ENCODE results near the gene KLF14.

KLF14 gene

GRCh38 chr7:130741331-130741995 is 7.5 kb upstream of the KLF14 start (continued):
- TF ChIP-seq ZBTB11 (tag by site-specific recombination; conservative IDR thresholded peaks at IDR 0.05; ENCODE audit: low read depth) (no peak), GLI2 (tag by site-specific recombination; IDR thresholded peaks at IDR 0.05; ENCODE audit: borderline replicate concordance, low read depth) (no peak), ZNF211 (tag by site-specific recombination; IDR thresholded peaks at IDR 0.05; ENCODE audit: low read depth) (no peak), ZNF169 (tag by site-specific recombination; IDR thresholded peaks at IDR 0.05) (no peak)

GRCh38 chr7:130740606-130741005 is 6.6 kb upstream of the KLF14 start:
- POLR2A ChIA-PET = no interaction called here
- H3K4me1 ChIP-seq (ENCODE audit: control insufficient read depth, insufficient read depth, low read length) = no peaks in the 10 kb centered on the region
- TF ChIP-seq ZNF518A (tag by site-specific recombination; conservative IDR thresholded peaks at IDR 0.05; ENCODE audit: low read depth) (no peak), ZNF843 (tag by site-specific recombination; IDR thresholded peaks at IDR 0.05) (no peak), ZNF530 (tag by site-specific recombination; IDR thresholded peaks at IDR 0.05; ENCODE audit: low read depth) (no peak), ZSCAN16 (tag by site-specific recombination; IDR thresholded peaks at IDR 0.05) (no peak), ZNF585B (tag by site-specific recombination; IDR thresholded peaks at IDR 0.05) (no peak), ZNF112 (tag by site-specific recombination; IDR thresholded peaks at IDR 0.05) (no peak)
- CTCF ChIA-PET = interaction anchor here (0.5 to 0.6 kb wide), 2 partner anchors 122 to 475 kb away, joined by 3 read pairs; no protein-coding TSS in a partner anchor
- H3K4me3 ChIP-seq (ENCODE audit: low read depth, low read length) = no peak overlapping the region
- no peaks in the 10 kb centered on the region for H3K9me3 ChIP-seq (ENCODE audit: control insufficient read depth, insufficient read depth, low read depth, low read length)
- no peaks in the 10 kb centered on the region for H3K36me3 ChIP-seq (ENCODE audit: control insufficient read depth in 2 of 2, insufficient read depth in 1 of 2, low read length in 2 of 2)
- H3K27ac ChIP-seq (ENCODE audit: extremely low read depth, low read depth, low read length) = no peak overlapping the region

DNA sequence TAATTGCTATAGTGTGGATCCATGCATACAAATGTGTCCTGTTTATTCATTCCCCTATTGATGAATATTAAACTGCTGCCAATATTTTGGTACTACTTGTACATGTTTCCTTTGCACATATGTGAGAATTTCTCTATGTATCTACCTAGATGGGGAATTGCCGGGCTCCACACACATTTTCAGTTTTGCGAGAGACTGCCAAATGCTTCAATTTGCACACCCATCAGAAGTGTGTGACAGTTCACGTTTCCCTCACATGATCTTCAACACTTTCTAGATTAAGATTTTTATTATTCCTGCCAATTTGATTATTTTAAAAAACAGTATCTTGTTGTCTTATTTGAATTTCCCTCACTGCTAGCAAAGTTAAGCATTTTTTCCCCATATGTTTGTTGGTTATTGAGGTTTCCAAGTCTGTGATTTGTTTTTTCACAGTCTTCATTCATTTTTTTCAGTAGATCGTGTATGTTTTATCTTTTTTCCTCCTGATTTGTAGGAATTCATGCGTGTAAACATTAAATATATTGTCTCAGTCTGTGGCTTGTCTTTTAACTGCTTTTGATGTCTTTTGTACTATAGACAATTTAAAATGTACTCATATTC is 2.4 kb upstream of the KLF14 start:
- Histone ChIP-seq H3K9me3 (ENCODE audit: control insufficient read depth, insufficient read depth, low read depth, low read length) (no peaks in the 10 kb centered on the region), H3K36me3 (ENCODE audit: control insufficient read depth in 2 of 2, insufficient read depth in 1 of 2, low read length in 2 of 2) (no peaks in the 10 kb centered on the region), H3K4me1 (ENCODE audit: control insufficient read depth, insufficient read depth, low read length) (no peaks in the 10 kb centered on the region), H3K4me3 (ENCODE audit: low read depth, low read length) (no peak overlapping the region), H3K27ac (ENCODE audit: extremely low read depth, low read depth, low read length) (no peak overlapping the region)
- ChIA-PET CTCF (no interaction called here), POLR2A (no interaction called here)
- TF ChIP-seq PRDM10 (tag by site-specific recombination; IDR thresholded peaks at IDR 0.05) (no peak), PATZ1 (tag by site-specific recombination; IDR thresholded peaks at IDR 0.05) (no peak), ZNF747 (tag by site-specific recombination; IDR thresholded peaks at IDR 0.05) (no peak), ZNF530 (tag by site-specific recombination; IDR thresholded peaks at IDR 0.05; ENCODE audit: low read depth) (no peak), HOXC10 (CRISPR knock-in tag; IDR thresholded peaks at IDR 0.05) (no peak), GLI2 (tag by site-specific recombination; IDR thresholded peaks at IDR 0.05; ENCODE audit: borderline replicate concordance, low read depth) (no peak)
- TF ChIP-seq, protein P1, sequence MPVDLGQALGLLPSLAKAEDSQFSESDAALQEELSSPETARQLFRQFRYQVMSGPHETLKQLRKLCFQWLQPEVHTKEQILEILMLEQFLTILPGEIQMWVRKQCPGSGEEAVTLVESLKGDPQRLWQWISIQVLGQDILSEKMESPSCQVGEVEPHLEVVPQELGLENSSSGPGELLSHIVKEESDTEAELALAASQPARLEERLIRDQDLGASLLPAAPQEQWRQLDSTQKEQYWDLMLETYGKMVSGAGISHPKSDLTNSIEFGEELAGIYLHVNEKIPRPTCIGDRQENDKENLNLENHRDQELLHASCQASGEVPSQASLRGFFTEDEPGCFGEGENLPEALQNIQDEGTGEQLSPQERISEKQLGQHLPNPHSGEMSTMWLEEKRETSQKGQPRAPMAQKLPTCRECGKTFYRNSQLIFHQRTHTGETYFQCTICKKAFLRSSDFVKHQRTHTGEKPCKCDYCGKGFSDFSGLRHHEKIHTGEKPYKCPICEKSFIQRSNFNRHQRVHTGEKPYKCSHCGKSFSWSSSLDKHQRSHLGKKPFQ (tag by site-specific recombination; IDR thresholded peaks at IDR 0.05) = no peak
